SH-SY5Y (cell line): ENCODE data around the gene EVA1A.

ENCODE experiments used
- GATA2 ChIP-seq: IDR thresholded peaks from 2 replicates; pipeline ENCODE4 v1.6.1; 2011; ENCODE audit warnings: mild to moderate bottlenecking, low read depth, low read length
- GATA3 ChIP-seq: IDR thresholded peaks from 2 replicates; pipeline ENCODE4 v1.6.1; 2011; ENCODE audit warnings: low read depth, mild to moderate bottlenecking, low read length, moderate library complexity

DNA sequence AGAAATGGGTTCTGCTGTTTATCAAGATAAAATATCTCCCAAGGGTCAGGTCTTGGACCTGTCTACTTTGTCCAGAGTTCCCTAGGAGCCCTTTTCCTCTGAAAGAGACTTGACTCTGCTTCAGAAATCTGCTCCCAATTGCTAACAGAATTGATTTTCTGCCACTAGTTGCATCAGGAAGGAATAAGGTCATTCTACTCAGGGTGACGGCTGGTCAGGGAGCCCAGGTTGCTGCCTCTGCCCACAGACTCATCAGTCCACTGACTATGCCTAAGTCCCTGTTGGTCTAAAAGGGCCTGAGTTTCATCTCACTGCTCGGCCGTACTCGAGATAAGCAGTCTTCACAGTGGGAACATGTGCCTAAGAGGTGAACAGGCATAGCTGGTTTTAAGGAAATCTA is 61.2 kb downstream of the EVA1A start:
- no peak for TF ChIP-seq GATA3
- TF ChIP-seq GATA2: no peak
